H9 (cell line): ENCODE results near the gene TMEM245. TPM values are rescaled to one million over a fixed set of nuclear protein-coding genes. Genes with fewer than 3 reads are reported as not detected.

Experiments used
- DNase-seq: peaks from one replicate; pipeline ENCODE4 v3.0.0-alpha.2; 2017
- H2AFZ ChIP-seq: one replicate; pipeline ENCODE4 v1.6.1; 2013; ENCODE audit warnings: mild to moderate bottlenecking, low read length, control low read depth, moderate library complexity
- H2AK5ac ChIP-seq: 2 replicates; pipeline ENCODE4 v1.6.1; 2013; ENCODE audit warnings: low read length, control low read depth, mixed read lengths; ENCODE audit not compliant: insufficient read length
- H2BK120ac ChIP-seq: one replicate; pipeline ENCODE4 v1.6.1; 2013; ENCODE audit warnings: low read depth, mild to moderate bottlenecking, low read length, control low read depth, inconsistent platforms; ENCODE audit not compliant: poor library complexity, severe bottlenecking
- H2BK12ac ChIP-seq: 2 replicates; pipeline ENCODE4 v1.6.1; 2013; ENCODE audit warnings: low read length, control low read depth, mixed read lengths, low read depth; ENCODE audit not compliant: insufficient read length
- H2BK15ac ChIP-seq: 2 replicates; pipeline ENCODE4 v1.6.1; 2013; ENCODE audit warnings: low read depth, low read length, control low read depth
- H2BK20ac ChIP-seq: one replicate; pipeline ENCODE4 v1.6.1; 2013; ENCODE audit warnings: low read depth, mild to moderate bottlenecking, low read length, control low read depth, inconsistent platforms; ENCODE audit not compliant: poor library complexity, severe bottlenecking
- H2BK5ac ChIP-seq: 2 replicates; pipeline ENCODE4 v1.6.1; 2013; ENCODE audit warnings: low read length, control low read depth, mixed read lengths; ENCODE audit not compliant: insufficient read length
- H3K14ac ChIP-seq: 2 replicates; pipeline ENCODE4 v1.6.1; 2013; ENCODE audit warnings: low read length, control low read depth; ENCODE audit not compliant: insufficient read depth
- H3K18ac ChIP-seq: 2 replicates; pipeline ENCODE4 v1.6.1; 2013; ENCODE audit warnings: low read depth, mild to moderate bottlenecking, mixed read lengths, low read length, control low read depth; ENCODE audit not compliant: insufficient read length
- H3K23ac ChIP-seq: 2 replicates; pipeline ENCODE4 v1.6.1; 2013; ENCODE audit warnings: low read length, control low read depth, mixed read lengths, low read depth; ENCODE audit not compliant: insufficient read length
- H3K23me2 ChIP-seq: 2 replicates; pipeline ENCODE4 v1.6.1; 2013; ENCODE audit warnings: low read depth, mild to moderate bottlenecking, mixed read lengths, low read length, control low read depth; ENCODE audit not compliant: insufficient read length, poor library complexity, severe bottlenecking
- H3K27ac ChIP-seq: 2 replicates; pipeline ENCODE4 v1.5.1; 2013; ENCODE audit warnings: low read length, control low read depth, mixed read lengths, low read depth; ENCODE audit not compliant: insufficient read length
- H3K27me3 ChIP-seq: 2 replicates; pipeline ENCODE4 v1.6.1; 2013; ENCODE audit warnings: low read length, control low read depth, inconsistent platforms; ENCODE audit not compliant: insufficient read depth
- H3K4ac ChIP-seq: 2 replicates; pipeline ENCODE4 v1.6.1; 2013; ENCODE audit warnings: low read depth, mild to moderate bottlenecking, control low read depth, inconsistent platforms, low read length, moderate library complexity
- H3K4me1 ChIP-seq: 2 replicates; pipeline ENCODE4 v1.6.1; 2013; ENCODE audit warnings: low read length, control low read depth, inconsistent platforms; ENCODE audit not compliant: insufficient read depth
- H3K4me2 ChIP-seq: 2 replicates; pipeline ENCODE4 v1.6.1; 2013; ENCODE audit warnings: low read length, control low read depth, mixed read lengths; ENCODE audit not compliant: insufficient read length, insufficient read depth
- H3K56ac ChIP-seq: 2 replicates; pipeline ENCODE4 v1.6.1; 2013; ENCODE audit warnings: low read depth, mild to moderate bottlenecking, mixed read lengths, low read length, control low read depth; ENCODE audit not compliant: insufficient read length
- H3K79me1 ChIP-seq: 2 replicates; pipeline ENCODE4 v1.6.1; 2013; ENCODE audit warnings: low read depth, mild to moderate bottlenecking, moderate library complexity, low read length, control low read depth, inconsistent platforms; ENCODE audit not compliant: insufficient read depth, poor library complexity, severe bottlenecking
- H3K79me2 ChIP-seq: 2 replicates; pipeline ENCODE4 v1.6.1; 2013; ENCODE audit warnings: low read length, control low read depth, inconsistent platforms; ENCODE audit not compliant: insufficient read depth
- H3K9ac ChIP-seq: 2 replicates; pipeline ENCODE4 v1.6.1; 2013; ENCODE audit warnings: low read length, control low read depth, mixed read lengths; ENCODE audit not compliant: insufficient read length; ENCODE audit errors: extremely low read depth
- H3K9me3 ChIP-seq: one replicate; pipeline ENCODE4 v1.6.1; 2013; ENCODE audit warnings: low read depth, low read length, inconsistent platforms; ENCODE audit not compliant: control insufficient read depth
- H3T11ph ChIP-seq: one replicate; pipeline ENCODE4 v1.6.1; 2013; ENCODE audit warnings: mild to moderate bottlenecking, low read length, control low read depth, inconsistent platforms
- H4K20me1 ChIP-seq: one replicate; pipeline ENCODE4 v1.6.1; 2013; ENCODE audit not compliant: control insufficient read depth, insufficient read length, insufficient read depth
- H4K5ac ChIP-seq: 2 replicates; pipeline ENCODE4 v1.6.1; 2013; ENCODE audit warnings: low read depth, mild to moderate bottlenecking, mixed read lengths, low read length, control low read depth; ENCODE audit not compliant: insufficient read length
- H4K8ac ChIP-seq: replicated peaks from 2 replicates; pipeline ENCODE4 v1.6.1; 2013; ENCODE audit warnings: low read length, control low read depth, mixed read lengths, low read depth; ENCODE audit not compliant: insufficient read length
- H4K91ac ChIP-seq: 2 replicates; pipeline ENCODE4 v1.6.1; 2013; ENCODE audit warnings: low read depth, mild to moderate bottlenecking, moderate library complexity, mixed read lengths, low read length, control low read depth; ENCODE audit not compliant: insufficient read length
- H3K27ac Mint-ChIP-seq, 3 experiments: 2 replicates in 2 of 3; 3 replicates in 1 of 3; pipeline ENCODE4 v1.8.0; 2020 to 2021; ENCODE audit warnings: mixed read lengths in 3 of 3, mild to moderate bottlenecking in 1 of 3, moderate library complexity in 1 of 3
- H3K27me3 Mint-ChIP-seq: 2 replicates; pipeline ENCODE4 v1.8.0; 2021; ENCODE audit warnings: low read depth, mild to moderate bottlenecking, moderate library complexity, mixed read lengths
- H3K36me3 Mint-ChIP-seq, 3 experiments: 2 replicates in 2 of 3; 3 replicates in 1 of 3; pipeline ENCODE4 v1.8.0; 2020 to 2021; ENCODE audit warnings: low read depth in 3 of 3, mixed read lengths in 3 of 3; ENCODE audit not compliant: insufficient read depth in 1 of 3
- H3K4me1 Mint-ChIP-seq, 2 experiments: 2 replicates each; pipeline ENCODE4 v1.8.0; 2020; ENCODE audit warnings: mixed read lengths in 2 of 2
- H3K4me3 Mint-ChIP-seq, 2 experiments: 2 replicates in 1 of 2; 3 replicates in 1 of 2; pipeline ENCODE4 v1.8.0; 2020 to 2021; ENCODE audit warnings: mild to moderate bottlenecking in 2 of 2, mixed read lengths in 2 of 2, moderate library complexity in 1 of 2
- H3K9me3 Mint-ChIP-seq, 2 experiments: 2 replicates in 1 of 2; 3 replicates in 1 of 2; pipeline ENCODE4 v1.8.0; 2020; ENCODE audit warnings: mild to moderate bottlenecking in 2 of 2, mixed read lengths in 2 of 2, moderate library complexity in 1 of 2
- CTCF ChIP-seq: fragments of 200-600 bp; sonication (generic); conservative IDR thresholded peaks from 3 replicates; pipeline ENCODE4 v1.8.0; 2021; ENCODE audit warnings: antibody characterized with exemption, mild to moderate bottlenecking
- WGBS: extraction: QIAGEN DNeasy Blood & Tissue Kit; methylation state at CpG from one replicate; pipeline ENCODE4 v1.1.7; 2013; ENCODE audit warnings: missing lambda C conversion rate, low lambda C conversion rate, mixed read lengths; ENCODE audit not compliant: insufficient read length; ENCODE audit errors: extremely low coverage; 5-methylcytosine and 5-hydroxymethylcytosine counted together
- total RNA-seq: library from RNA; stranded (reverse); gene quantifications from 2 replicates; pipeline ENCODE4 v1.2.1, GENCODE V29; 2021

TMEM245 gene
- total RNA-seq, 1 experiment from 2014 or later: 37.9 TPM

GRCh38 chr9:109156708-109157107, 37.0 kb upstream of the TMEM245 start:
- H3K79me2 ChIP-seq: no peaks in the 10 kb centered on the region
- no peak for TF ChIP-seq CTCF
- no peak overlapping the region for H4K91ac ChIP-seq
- no peak overlapping the region for H3K27ac ChIP-seq
- H3K36me3 Mint-ChIP-seq: peaks cover 6 to 15% (median 9%) of the 10 kb centered on the region in 3 experiments
- no peak overlapping the region for H3K4me2 ChIP-seq
- peaks cover 2% of the 10 kb centered on the region for H3K23me2 ChIP-seq
- H2BK15ac ChIP-seq: no peak overlapping the region
- H3K9me3 ChIP-seq: peaks cover 14% of the 10 kb centered on the region
- H3K18ac ChIP-seq: no peak overlapping the region
- H2AFZ ChIP-seq: no peak overlapping the region
- H3K9me3 Mint-ChIP-seq: peaks cover 24 to 28% of the 10 kb centered on the region in 2 experiments
- no peak overlapping the region for H2BK20ac ChIP-seq
- no peak overlapping the region for H4K8ac ChIP-seq
- no peaks in the 10 kb centered on the region for H3K4me1 Mint-ChIP-seq
- no peaks in the 10 kb centered on the region for H4K20me1 ChIP-seq
- no peak overlapping the region for H2BK5ac ChIP-seq
- no peak overlapping the region for H3K14ac ChIP-seq
- H3K79me1 ChIP-seq: no peaks in the 10 kb centered on the region
- H2AK5ac ChIP-seq: no peak overlapping the region
- no peak overlapping the region for H2BK12ac ChIP-seq
- peaks cover 2% of the 10 kb centered on the region for H3K27me3 Mint-ChIP-seq
- DNase-seq: no peak
- H3K4ac ChIP-seq: no peak overlapping the region
- H3K56ac ChIP-seq: no peak overlapping the region
- no peak overlapping the region for H3K27ac Mint-ChIP-seq
- no CpG with 5 or more reads among the region's 8 CpGs for WGBS
- no peaks in the 10 kb centered on the region for H3K4me1 ChIP-seq
- H3K9ac ChIP-seq: no peak overlapping the region
- no peaks in the 10 kb centered on the region for H3K27me3 ChIP-seq
- H4K5ac ChIP-seq: no peak overlapping the region
- H3K23ac ChIP-seq: no peak overlapping the region
- H3T11ph ChIP-seq: no peak overlapping the region
- no peak overlapping the region for H2BK120ac ChIP-seq
- no peak overlapping the region for H3K4me3 Mint-ChIP-seq
